ENCODE measurements around the gene RPP21. TPM values are rescaled to one million over a fixed set of nuclear protein-coding genes. Genes with fewer than 3 reads are reported as not detected.

Gene RPP21
- total and polyA plus RNA-seq, 2 experiments from 2014 or later = 47.4 to 65.5 TPM

- TF ChIP-seq, protein P1, sequence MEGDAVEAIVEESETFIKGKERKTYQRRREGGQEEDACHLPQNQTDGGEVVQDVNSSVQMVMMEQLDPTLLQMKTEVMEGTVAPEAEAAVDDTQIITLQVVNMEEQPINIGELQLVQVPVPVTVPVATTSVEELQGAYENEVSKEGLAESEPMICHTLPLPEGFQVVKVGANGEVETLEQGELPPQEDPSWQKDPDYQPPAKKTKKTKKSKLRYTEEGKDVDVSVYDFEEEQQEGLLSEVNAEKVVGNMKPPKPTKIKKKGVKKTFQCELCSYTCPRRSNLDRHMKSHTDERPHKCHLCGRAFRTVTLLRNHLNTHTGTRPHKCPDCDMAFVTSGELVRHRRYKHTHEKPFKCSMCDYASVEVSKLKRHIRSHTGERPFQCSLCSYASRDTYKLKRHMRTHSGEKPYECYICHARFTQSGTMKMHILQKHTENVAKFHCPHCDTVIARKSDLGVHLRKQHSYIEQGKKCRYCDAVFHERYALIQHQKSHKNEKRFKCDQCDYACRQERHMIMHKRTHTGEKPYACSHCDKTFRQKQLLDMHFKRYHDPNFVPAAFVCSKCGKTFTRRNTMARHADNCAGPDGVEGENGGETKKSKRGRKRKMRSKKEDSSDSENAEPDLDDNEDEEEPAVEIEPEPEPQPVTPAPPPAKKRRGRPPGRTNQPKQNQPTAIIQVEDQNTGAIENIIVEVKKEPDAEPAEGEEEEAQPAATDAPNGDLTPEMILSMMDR (IDR thresholded peaks at IDR 0.05; ENCODE audit: low read depth, low read length) = no peak
- H3K9me3 ChIP-seq (ENCODE audit: low read depth) = no peaks in the 10 kb centered on the region
- DNase-seq (ENCODE audit: low read depth in 1 of 2, low spot score in 1 of 2) = peak in 1 of 2 donors; percentile 28
Measured at GRCh38 chr6:30345852-30346251, 896 bp downstream of the RPP21 start.

GRCh38 chr6:30348957-30349356, 4.0 kb downstream of the RPP21 start:
- TF ChIP-seq, protein P1 (IDR thresholded peaks at IDR 0.05; ENCODE audit: low read depth, low read length) = no peak
- H3K9me3 ChIP-seq (ENCODE audit: low read depth) = no peaks in the 10 kb centered on the region
- H3K4me3 ChIP-seq = no peak overlapping the region
- no peaks in the 10 kb centered on the region for H3K4me1 ChIP-seq (ENCODE audit: low read depth)
- DNase-seq (ENCODE audit: low read depth in 1 of 2, low spot score in 1 of 2) = no peak
- H3K36me3 ChIP-seq = no peaks in the 10 kb centered on the region
- H3K27me3 ChIP-seq = no peaks in the 10 kb centered on the region
- no peak overlapping the region for H3K27ac ChIP-seq

More at GRCh38 chr6:30345852-30346251, 896 bp downstream of the RPP21 start:
- Histone ChIP-seq H3K4me1 (ENCODE audit: low read depth) (no peaks in the 10 kb centered on the region), H3K27me3 (no peaks in the 10 kb centered on the region), H3K4me3 (peak overlapping the region; percentile 88), H3K36me3 (no peaks in the 10 kb centered on the region), H3K27ac (no peak overlapping the region)

- no peaks in the 10 kb centered on the region for H3K36me3 ChIP-seq
- no peaks in the 10 kb centered on the region for H3K9me3 ChIP-seq (ENCODE audit: low read depth)
- no peaks in the 10 kb centered on the region for H3K27me3 ChIP-seq
- H3K4me1 ChIP-seq (ENCODE audit: low read depth) = no peaks in the 10 kb centered on the region
- no peak overlapping the region for H3K27ac ChIP-seq
- H3K4me3 ChIP-seq = no peak overlapping the region
- no peak for DNase-seq (ENCODE audit: low read depth in 1 of 2, low spot score in 1 of 2)
- TF ChIP-seq, protein P1 (IDR thresholded peaks at IDR 0.05; ENCODE audit: low read depth, low read length) = no peak
Measured at GRCh38 chr6:30349421-30350177, 4.6 kb downstream of the RPP21 start.

DNA sequence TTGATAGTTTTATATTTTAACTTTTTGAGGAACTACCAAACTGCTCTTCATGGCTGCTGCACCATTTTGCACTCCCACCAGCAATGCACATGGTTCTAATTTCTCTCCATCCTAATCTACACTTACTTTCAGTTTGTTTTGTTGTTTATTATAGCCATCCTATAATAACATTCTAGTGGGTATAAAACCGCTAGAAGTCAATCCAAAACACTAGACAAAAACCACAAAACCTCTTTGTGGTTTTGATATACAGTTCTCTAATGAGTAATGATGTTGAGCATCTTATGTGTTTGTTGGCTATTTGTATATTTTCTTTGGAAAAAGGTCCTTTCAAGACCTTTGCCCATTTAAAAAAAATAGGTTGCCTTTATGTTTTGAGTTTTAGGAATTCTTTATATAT, 5.6 kb downstream of the RPP21 start:
- TF ChIP-seq, protein P1 (IDR thresholded peaks at IDR 0.05; ENCODE audit: low read depth, low read length) = no peak
- no peaks in the 10 kb centered on the region for H3K27me3 ChIP-seq
- H3K36me3 ChIP-seq = no peaks in the 10 kb centered on the region
- DNase-seq (ENCODE audit: low read depth in 1 of 2, low spot score in 1 of 2) = no peak
- no peak overlapping the region for H3K27ac ChIP-seq
- H3K4me3 ChIP-seq = no peak overlapping the region
- no peaks in the 10 kb centered on the region for H3K4me1 ChIP-seq (ENCODE audit: low read depth)
- H3K9me3 ChIP-seq (ENCODE audit: low read depth) = no peaks in the 10 kb centered on the region

DNA sequence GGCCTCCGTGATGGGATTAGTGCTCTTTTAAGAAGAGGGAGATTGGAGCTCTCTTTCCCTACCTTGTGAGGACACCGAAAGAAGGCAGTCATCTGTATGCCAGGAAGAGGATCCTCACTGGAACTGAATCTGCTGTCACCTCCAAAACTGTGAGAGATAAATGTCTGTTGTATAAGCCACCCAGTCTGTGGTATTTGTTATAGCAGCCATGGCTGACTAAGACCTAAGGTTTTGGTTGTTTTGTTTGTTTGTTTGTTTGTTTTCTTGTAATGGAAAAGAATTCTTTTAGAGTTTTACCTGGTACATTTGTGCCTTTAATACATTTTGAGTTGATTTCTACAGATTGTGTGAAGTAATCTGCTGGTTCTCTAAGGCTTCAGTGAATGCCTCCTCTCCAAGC, 7.6 kb downstream of the RPP21 start:
- no peaks in the 10 kb centered on the region for H3K9me3 ChIP-seq (ENCODE audit: low read depth)

More for the DNA sequence above, 7.6 kb downstream of the RPP21 start:
- Histone ChIP-seq H3K27me3 (no peaks in the 10 kb centered on the region), H3K4me1 (ENCODE audit: low read depth) (no peaks in the 10 kb centered on the region), H3K27ac (no peak overlapping the region), H3K36me3 (no peaks in the 10 kb centered on the region), H3K4me3 (no peak overlapping the region)
- TF ChIP-seq, protein P1 (IDR thresholded peaks at IDR 0.05; ENCODE audit: low read depth, low read length) = no peak
- no peak for DNase-seq (ENCODE audit: low read depth in 1 of 2, low spot score in 1 of 2)

Measured in cardiac muscle cell (in vitro differentiated cells and primary cell).